Stimulated activated naive CD8-positive, alpha-beta T cell treated with anti-CD3 and anti-CD28 coated beads, Interleukin-15, amount 100 ng/mL, for 72 hours (primary cell): ENCODE data around the gene CADPS2.

ENCODE experiments used
- ATAC-seq: fragments of 150-1000 bp; cut with Tn5 transposase; 2 replicates; pipeline ENCODE4 v1.10.0; 2021; ENCODE audit warnings: mild to moderate bottlenecking, moderate library complexity
- DNase-seq, 2 donors: peaks; one replicate each; pipeline ENCODE4 v3.0.0; 2021 to 2022
- H3K27ac Mint-ChIP-seq, 2 donors: one replicate each; pipeline ENCODE4 v1.8.0; 2022; ENCODE audit warnings: mild to moderate bottlenecking in 2 of 2, mixed read lengths in 2 of 2, moderate library complexity in 2 of 2
- H3K27me3 Mint-ChIP-seq: one replicate; pipeline ENCODE4 v1.8.0; 2022; ENCODE audit warnings: mixed read lengths
- H3K4me1 Mint-ChIP-seq: one replicate; pipeline ENCODE4 v1.8.0; 2022; ENCODE audit warnings: mild to moderate bottlenecking, mixed read lengths
- H3K4me3 Mint-ChIP-seq, 2 donors: one replicate each; pipeline ENCODE4 v1.8.0; 2022; ENCODE audit warnings: mild to moderate bottlenecking in 2 of 2, mixed read lengths in 2 of 2, moderate library complexity in 1 of 2
- H3K9me3 Mint-ChIP-seq, 2 donors: one replicate each; pipeline ENCODE4 v1.8.0; 2022; ENCODE audit warnings: mixed read lengths in 2 of 2

CADPS2 gene

DNA sequence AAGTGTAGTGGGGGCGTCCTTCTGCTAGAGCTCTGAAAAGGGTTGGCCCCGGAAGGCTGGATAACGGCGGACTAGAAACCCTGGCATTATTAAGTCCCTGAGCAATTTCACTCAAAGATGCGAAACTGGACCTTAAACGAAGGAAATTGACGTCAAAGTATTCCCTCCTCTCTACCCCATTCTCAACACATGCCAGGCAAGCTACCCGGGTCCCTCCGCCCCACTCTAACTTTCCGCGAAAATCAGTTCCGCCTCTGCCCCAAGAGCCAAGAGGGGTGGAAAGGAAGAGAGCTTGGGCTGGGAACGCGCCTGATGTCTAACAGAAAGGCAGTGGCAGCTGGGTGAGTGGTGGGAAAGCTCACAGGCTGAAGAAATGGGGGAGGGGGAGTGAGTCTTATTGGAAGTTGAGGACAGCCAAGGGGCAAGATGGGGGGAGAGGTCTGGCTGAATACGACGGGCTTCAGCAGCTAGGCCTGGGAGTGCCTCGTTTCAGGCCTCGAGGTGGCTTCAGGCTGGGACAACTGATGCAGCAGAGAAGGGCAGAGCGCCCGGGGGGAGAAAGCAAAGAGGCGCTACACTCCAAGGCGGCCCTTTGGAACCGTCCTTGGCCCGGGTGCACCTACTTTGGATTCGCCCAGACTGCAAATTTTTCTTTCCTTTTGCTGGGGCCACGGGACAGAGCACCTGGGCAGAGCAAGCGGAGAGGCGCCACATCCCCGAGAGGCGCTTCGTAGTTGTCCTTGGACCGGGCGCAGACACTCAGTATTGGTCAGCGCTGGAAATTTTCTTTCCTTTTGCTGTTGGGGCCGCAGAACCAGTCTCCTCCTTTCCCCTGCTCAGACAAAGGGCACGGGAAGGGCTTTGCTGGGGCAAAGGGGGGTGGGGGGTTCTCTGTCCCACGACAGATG, 579.7 kb downstream of the CADPS2 start:
- ATAC-seq: no peak

GRCh38 chr7:122305475-122306319, 580.6 kb downstream of the CADPS2 start:
- H3K4me3 Mint-ChIP-seq: peak overlapping the region in 1 of 2 donors; percentile 48
- DNase-seq (no peak), ATAC-seq (no peak)
- H3K4me1 Mint-ChIP-seq: peaks cover 18% of the 10 kb centered on the region
- peaks cover 95% of the 10 kb centered on the region for H3K27me3 Mint-ChIP-seq
- no peak overlapping the region for H3K27ac Mint-ChIP-seq
- H3K9me3 Mint-ChIP-seq: peaks cover 0 to 7% of the 10 kb centered on the region in 2 donors

More for the DNA sequence above, 579.7 kb downstream of the CADPS2 start:
- DNase-seq: no peak
- peaks cover 18% of the 10 kb centered on the region for H3K4me1 Mint-ChIP-seq
- H3K27ac Mint-ChIP-seq: no peak overlapping the region
- no peak overlapping the region for H3K4me3 Mint-ChIP-seq
- peaks cover 95% of the 10 kb centered on the region for H3K27me3 Mint-ChIP-seq
- peaks cover 0 to 7% of the 10 kb centered on the region in 2 donors for H3K9me3 Mint-ChIP-seq

- Mint-ChIP-seq H3K4me3 (no peak overlapping the region), H3K27ac (no peak overlapping the region), H3K9me3 (peaks cover 0 to 7% of the 10 kb centered on the region in 2 donors), H3K4me1 (peaks cover 18% of the 10 kb centered on the region), H3K27me3 (peaks cover 95% of the 10 kb centered on the region)
- no peak for DNase-seq
- no peak for ATAC-seq
Measured at GRCh38 chr7:122304996-122305421, 581.3 kb downstream of the CADPS2 start.

DNA sequence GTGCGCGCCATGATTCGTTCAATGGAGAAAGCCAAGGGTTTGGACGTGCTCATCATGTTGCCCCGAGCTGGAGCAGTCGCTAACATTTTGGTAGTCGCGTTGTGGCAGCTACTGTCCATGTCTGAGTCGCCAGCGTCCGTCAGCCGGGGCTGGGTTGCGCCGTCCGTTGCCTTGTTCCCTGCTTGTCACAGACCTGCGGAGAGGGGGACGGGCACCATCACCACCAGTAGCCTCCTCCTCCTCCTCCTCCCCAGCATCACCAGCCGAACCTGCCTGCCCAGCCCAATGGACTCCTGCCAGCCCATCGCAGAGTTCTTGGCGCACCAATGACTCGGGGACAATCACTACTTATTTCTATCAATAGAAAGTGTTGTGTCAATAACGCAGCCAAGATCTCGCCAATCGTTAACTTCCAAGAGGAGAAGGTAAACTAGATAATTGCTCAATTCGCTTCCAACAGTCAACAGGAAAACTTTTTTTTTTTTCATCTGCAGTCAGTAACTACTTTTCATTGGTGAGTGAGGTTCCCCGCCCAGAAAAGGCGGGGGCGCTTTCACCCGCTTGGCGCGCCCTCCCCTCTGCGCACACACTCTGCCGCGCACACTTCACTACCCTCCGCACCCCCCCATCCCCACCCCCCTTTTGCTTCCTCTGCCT, 581.8 kb downstream of the CADPS2 start, which contains the start of gene FEZF1:
Gene FEZF1, minus strand, starts transcription at position 432 of the 657 bp plus-strand sequence. Its CDS starts 313 bp downstream, at position 119.
- peak within 1 kb of the TSS in 1 of 2 donors; percentile 6 for H3K27ac Mint-ChIP-seq
- no peak within 1 kb of the TSS for H3K4me3 Mint-ChIP-seq
- no peak for ATAC-seq
- DNase-seq: no peak
- peaks cover 18% of the 10 kb centered on the region for H3K4me1 Mint-ChIP-seq
- peaks cover under 1 to 7% of the 10 kb centered on the region in 2 donors for H3K9me3 Mint-ChIP-seq
- H3K27me3 Mint-ChIP-seq: peaks cover 95% of the 10 kb centered on the region

GRCh38 chr7:122303531-122304318, 582.5 kb downstream of the CADPS2 start:
- H3K27ac Mint-ChIP-seq: peak overlapping the region in 1 of 2 donors; percentile 6
- H3K4me1 Mint-ChIP-seq: peaks cover 18% of the 10 kb centered on the region
- no peak for DNase-seq
- H3K9me3 Mint-ChIP-seq: peaks cover 7 to 8% of the 10 kb centered on the region in 2 donors
- ATAC-seq: no peak
- peaks cover 95% of the 10 kb centered on the region for H3K27me3 Mint-ChIP-seq
- no peak overlapping the region for H3K4me3 Mint-ChIP-seq

GRCh38 chr7:122302761-122303530, 583.3 kb downstream of the CADPS2 start:
- ATAC-seq: no peak
- Mint-ChIP-seq H3K4me3 (no peak overlapping the region), H3K27ac (no peak overlapping the region), H3K9me3 (peaks cover 7 to 11% of the 10 kb centered on the region in 2 donors), H3K4me1 (peaks cover 18% of the 10 kb centered on the region), H3K27me3 (peaks cover 98% of the 10 kb centered on the region)
- no peak for DNase-seq

- H3K27me3 Mint-ChIP-seq: peaks cover 92% of the 10 kb centered on the region
- DNase-seq: no peak
- H3K27ac Mint-ChIP-seq: no peak overlapping the region
- peaks cover 18% of the 10 kb centered on the region for H3K4me1 Mint-ChIP-seq
- no peak for ATAC-seq
- peaks cover 7 to 11% of the 10 kb centered on the region in 2 donors for H3K9me3 Mint-ChIP-seq
- H3K4me3 Mint-ChIP-seq: no peak overlapping the region
Measured at GRCh38 chr7:122301858-122302760, 584.2 kb downstream of the CADPS2 start.

DNA sequence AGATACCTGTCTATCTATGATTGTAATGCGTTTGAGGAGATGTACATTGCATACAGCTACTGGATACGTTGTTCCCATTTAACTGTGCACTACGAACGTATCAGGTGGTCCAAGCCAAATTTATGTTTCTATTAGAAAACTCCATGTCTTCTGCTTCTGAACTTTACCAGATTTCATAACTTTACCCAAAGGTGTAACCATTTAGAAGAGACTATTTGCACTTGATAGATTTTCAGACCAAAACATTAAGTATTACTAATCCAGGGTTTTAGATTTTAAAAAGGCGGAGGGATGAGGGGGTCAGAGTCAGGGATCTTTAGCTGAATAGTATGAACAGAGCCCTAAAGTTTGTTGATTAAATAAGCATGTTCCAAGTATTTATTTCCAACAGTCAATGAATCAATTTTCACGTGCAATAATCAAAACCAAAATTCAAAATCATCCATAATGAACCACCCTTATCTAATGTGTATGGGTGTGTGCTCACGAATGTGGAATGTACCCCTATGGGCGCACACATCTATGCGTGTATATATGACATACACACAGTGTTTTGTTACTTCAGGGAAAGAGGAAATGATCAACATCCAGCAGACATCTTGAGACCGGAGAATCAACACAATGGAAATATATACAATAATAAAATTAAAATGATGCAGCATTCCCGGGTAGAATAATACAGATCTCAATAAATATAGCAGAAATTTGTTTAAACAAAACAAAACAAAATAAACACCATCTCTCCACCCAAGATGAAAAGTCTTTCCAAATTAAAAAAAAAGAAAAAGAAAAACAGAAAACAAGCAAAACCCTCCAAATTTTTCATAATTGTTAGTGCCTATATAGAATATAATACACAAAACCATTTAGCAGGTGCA, 585.1 kb downstream of the CADPS2 start:
- Mint-ChIP-seq H3K4me3 (no peak overlapping the region), H3K9me3 (peaks cover 7 to 11% of the 10 kb centered on the region in 2 donors), H3K27ac (no peak overlapping the region), H3K27me3 (peaks cover 85% of the 10 kb centered on the region), H3K4me1 (peaks cover 18% of the 10 kb centered on the region)
- DNase-seq: no peak
- ATAC-seq: no peak

- Mint-ChIP-seq H3K9me3 (peaks cover under 1 to 11% of the 10 kb centered on the region in 2 donors), H3K4me1 (peaks cover 11% of the 10 kb centered on the region), H3K4me3 (no peak overlapping the region), H3K27ac (no peak overlapping the region), H3K27me3 (peaks cover 85% of the 10 kb centered on the region)
- DNase-seq: no peak
- ATAC-seq: peak; percentile 55
Measured at GRCh38 chr7:122300211-122300932, 585.9 kb downstream of the CADPS2 start.

DNA sequence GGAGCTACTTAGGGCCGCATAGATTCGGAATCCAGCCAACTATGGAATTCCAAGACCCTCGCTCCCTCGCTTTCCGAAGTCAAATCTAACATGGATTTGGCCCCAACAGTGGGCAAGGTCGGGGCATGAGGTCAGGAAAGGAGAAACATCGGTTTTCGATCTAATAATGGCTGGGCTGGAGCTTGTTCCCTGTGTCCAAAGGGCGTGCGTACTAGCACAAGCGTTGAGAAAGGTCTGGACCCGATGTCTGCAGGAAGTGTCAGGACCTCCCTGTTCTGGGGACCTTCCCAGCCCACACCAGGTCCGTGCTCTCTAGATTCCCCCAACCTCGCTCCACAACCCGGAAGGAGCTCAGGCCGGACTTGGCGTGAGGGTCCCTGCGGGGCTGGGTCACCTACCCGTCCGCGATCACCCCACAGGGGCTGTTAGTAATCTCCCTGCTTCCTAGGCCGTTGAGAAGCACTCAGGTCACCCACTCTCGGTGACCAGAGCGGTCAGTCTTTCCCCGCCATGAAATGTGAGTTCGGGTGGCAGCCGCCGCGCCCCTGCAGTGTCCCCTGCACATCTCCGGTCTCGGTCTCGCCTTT, 586.5 kb downstream of the CADPS2 start:
- peaks cover 84% of the 10 kb centered on the region for H3K27me3 Mint-ChIP-seq
- no peak overlapping the region for H3K27ac Mint-ChIP-seq
- H3K4me3 Mint-ChIP-seq: no peak overlapping the region
- peaks cover 0 to 11% of the 10 kb centered on the region in 2 donors for H3K9me3 Mint-ChIP-seq
- H3K4me1 Mint-ChIP-seq: peaks cover 10% of the 10 kb centered on the region
- ATAC-seq (no peak), DNase-seq (no peak)

GRCh38 chr7:122298618-122299017, 587.6 kb downstream of the CADPS2 start:
- ATAC-seq (no peak), DNase-seq (no peak)
- Mint-ChIP-seq H3K9me3 (peaks cover 0 to 11% of the 10 kb centered on the region in 2 donors), H3K27me3 (peaks cover 73% of the 10 kb centered on the region), H3K4me3 (no peak overlapping the region), H3K27ac (no peak overlapping the region), H3K4me1 (no peaks in the 10 kb centered on the region)
